Astrocyte of the cerebellum (primary cell): ENCODE results near the gene ZDHHC9.

ENCODE experiments used
- DNase-seq: peaks from one replicate; pipeline ENCODE4 v3.0.0-alpha.2; 2011; ENCODE audit warnings: low read depth
- H3K4me3 ChIP-seq: 2 replicates; pipeline ENCODE4 v1.5.1; 2011; ENCODE audit warnings: mild to moderate bottlenecking, low read depth, low read length, moderate library complexity
- in situ Hi-C: cut with HindIII; loops from 2 replicates; pipeline ENCODE4 v1.10.0; 2017; ENCODE audit warnings: low sequenced_read_pairs
- TF ChIP-seq, protein P1 (sequence below): IDR thresholded peaks from 2 replicates; pipeline ENCODE4 v1.5.1; 2012; ENCODE audit warnings: low read length, low read depth, moderate library complexity, mild to moderate bottlenecking; ENCODE audit errors: missing control alignments

ZDHHC9 gene

DNA sequence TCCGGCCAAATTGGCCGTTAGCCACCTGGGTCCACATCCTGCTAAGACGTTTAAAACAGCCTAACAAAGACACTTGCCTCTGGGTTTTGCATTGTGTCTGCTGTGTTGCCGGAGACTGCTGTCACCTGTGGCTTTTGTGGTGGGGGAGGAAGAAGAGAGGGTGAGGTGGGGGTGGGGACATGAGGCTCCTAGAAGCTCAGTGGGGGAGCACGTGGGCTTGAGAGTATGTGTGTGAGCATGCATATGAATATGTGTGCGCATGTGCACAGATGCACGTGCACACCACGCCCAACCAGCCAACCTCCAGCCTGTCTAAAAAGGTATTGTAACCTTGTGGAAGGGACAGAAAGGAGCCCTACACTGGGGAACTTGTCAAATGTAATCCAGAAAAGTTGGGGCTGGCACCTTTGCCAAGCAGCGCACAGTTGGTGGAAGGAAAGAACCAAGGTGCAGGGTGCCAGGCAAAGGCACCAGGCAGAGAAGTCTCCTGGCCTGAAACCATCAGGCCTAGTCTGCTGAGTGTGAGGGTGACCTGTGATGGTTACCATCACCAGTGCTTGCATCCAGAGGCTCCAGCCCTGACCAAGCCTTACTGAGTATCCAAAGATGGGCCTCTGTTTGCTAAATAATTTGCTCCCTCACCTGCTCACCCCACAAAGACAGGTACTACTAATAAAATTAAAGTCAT, 74.1 kb downstream of the ZDHHC9 start:
- in situ Hi-C loops: no loop called here
- DNase-seq: peak; percentile 20
- H3K4me3 ChIP-seq: no peak overlapping the region
- TF ChIP-seq, protein P1, sequence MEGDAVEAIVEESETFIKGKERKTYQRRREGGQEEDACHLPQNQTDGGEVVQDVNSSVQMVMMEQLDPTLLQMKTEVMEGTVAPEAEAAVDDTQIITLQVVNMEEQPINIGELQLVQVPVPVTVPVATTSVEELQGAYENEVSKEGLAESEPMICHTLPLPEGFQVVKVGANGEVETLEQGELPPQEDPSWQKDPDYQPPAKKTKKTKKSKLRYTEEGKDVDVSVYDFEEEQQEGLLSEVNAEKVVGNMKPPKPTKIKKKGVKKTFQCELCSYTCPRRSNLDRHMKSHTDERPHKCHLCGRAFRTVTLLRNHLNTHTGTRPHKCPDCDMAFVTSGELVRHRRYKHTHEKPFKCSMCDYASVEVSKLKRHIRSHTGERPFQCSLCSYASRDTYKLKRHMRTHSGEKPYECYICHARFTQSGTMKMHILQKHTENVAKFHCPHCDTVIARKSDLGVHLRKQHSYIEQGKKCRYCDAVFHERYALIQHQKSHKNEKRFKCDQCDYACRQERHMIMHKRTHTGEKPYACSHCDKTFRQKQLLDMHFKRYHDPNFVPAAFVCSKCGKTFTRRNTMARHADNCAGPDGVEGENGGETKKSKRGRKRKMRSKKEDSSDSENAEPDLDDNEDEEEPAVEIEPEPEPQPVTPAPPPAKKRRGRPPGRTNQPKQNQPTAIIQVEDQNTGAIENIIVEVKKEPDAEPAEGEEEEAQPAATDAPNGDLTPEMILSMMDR: no peak

DNA sequence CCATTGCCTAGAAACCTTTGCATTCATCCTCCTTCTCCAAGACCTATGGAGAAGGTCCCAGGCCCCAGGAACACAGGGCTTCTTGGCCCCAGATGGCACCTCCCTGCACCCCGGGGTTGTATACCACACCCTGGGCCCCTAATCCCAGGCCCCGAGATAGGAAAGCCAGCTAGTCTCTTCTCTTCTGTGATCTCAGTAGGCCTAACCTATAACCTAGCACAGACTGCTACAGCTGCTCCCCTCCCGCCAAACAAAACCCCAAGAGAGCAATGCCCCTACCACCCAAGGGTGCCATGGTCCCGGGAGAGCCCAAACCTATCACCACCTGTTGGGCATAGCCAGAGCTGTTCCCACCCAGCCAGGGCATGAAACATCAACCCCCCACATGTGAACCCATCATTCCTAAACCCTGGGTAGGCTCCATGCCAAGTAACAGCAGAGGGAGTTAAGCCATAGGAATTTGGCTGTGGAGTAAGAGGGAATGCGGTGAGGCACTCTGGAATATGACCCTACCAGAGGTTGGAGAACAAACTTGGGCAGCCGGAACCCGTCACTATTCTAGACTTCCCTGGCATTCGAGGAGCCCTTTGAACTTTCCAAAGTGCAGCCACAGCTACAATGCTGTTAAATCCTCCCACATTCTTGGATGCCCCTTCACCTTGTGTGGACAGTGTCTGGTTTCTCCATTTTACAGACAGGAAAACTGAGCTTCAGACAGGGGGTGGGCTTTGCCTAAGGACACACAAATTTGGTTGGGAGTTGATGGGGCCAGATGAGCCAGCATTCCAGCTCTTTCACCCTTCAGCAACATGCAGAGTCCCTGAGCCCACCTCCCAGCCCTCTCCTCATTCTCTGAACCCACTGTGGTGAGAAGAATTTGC, 74.9 kb downstream of the ZDHHC9 start:
- TF ChIP-seq, protein P1: no peak
- DNase-seq: peak; percentile 22
- in situ Hi-C loops: no loop called here
- no peak overlapping the region for H3K4me3 ChIP-seq

DNA sequence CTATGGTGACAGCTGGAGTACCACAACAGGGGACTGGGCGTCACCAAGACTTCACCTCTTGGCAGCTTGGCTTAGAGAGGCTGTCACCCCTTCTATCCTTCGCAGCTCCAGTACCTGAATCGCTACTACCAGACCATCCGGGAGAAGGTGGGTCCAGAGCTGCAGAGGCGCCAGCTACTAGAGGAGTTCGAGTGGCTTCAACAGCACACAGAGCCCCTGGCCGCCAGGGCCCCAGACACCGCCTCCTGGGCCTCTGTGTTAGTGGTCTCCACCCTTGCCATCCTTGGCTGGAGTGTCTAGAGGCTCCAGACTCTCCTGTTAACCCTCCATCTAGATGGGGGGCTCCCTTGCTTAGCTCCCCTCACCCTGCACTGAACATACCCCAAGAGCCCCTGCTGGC, 75.5 kb downstream of the ZDHHC9 start:
- in situ Hi-C loops: no loop called here
- DNase-seq: no peak
- no peak overlapping the region for H3K4me3 ChIP-seq
- TF ChIP-seq, protein P1: no peak

DNA sequence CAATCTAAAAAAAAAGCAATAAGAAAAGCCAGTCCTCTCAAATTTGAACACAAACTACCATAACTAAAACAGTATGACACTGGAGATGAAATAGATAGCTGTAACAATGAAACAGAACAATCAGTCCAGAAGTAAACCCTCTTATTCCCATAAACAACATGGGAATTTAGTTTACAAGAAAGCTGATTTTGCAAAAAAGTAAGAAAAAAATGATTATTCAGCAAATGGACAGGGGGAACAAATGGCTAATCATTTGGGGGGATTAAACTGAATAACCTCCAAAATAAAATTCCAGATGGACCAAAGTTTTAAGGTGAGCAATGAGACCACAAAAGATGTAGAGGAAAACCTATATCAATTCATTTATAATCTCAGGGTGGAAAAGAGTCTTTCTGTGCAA, 80.0 kb downstream of the ZDHHC9 start:
- DNase-seq: no peak
- TF ChIP-seq, protein P1: no peak
- in situ Hi-C loops: no loop called here
- no peak overlapping the region for H3K4me3 ChIP-seq

- no peak for DNase-seq
- in situ Hi-C loops: no loop called here
- TF ChIP-seq, protein P1: no peak
- H3K4me3 ChIP-seq: no peak overlapping the region
Observed at GRCh38 chrX:129762448-129762847, 81.2 kb downstream of the ZDHHC9 start.

- in situ Hi-C loops: no loop called here
- TF ChIP-seq, protein P1: no peak
- no peak overlapping the region for H3K4me3 ChIP-seq
- no peak for DNase-seq
Observed at GRCh38 chrX:129761596-129761995, 82.1 kb downstream of the ZDHHC9 start.
